ENCODE measurements around the gene JUP.

The JUP gene

DNA sequence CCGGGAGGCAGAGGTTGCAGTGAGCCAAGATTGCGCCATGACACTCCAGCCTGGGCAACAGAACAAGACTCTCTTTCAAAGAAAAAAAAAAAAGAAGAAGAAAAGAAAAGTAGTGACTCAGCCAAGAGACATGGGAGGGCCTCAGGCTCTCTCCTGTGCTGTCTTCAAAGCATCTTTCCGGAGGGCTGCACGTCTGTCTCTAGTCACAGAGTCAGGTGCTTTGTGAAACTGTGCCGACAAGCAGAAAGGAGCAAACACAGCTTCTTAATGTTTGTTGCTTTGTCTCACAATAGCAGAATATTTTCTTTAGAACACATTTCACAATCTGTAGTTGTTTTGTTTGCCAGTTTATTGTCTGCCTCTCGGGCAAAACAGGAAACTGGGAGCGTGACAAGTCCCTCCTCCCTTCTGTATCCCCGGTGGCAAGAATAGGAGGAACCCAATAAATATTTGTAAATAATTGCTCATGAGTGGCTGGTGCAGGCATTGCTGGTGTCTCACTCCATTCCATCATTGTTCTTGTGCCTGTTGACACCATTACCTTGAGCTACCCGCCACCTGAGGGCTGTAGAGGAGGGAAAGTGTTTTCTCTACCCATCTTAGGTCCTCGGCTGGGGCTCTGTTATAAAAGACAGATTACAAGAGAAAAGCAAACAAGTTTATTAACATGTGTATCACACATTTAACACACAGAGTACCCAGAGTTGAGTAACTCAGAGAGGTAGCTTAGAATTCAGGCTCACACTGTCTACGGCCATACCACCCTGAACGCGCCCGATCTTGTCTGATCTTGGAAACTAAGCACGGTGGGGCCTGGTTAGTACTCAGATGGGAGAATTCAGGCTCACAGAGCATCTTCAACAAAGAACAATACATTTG lies 68.9 kb downstream of the JUP start:
- no peak for DNase-seq

DNA sequence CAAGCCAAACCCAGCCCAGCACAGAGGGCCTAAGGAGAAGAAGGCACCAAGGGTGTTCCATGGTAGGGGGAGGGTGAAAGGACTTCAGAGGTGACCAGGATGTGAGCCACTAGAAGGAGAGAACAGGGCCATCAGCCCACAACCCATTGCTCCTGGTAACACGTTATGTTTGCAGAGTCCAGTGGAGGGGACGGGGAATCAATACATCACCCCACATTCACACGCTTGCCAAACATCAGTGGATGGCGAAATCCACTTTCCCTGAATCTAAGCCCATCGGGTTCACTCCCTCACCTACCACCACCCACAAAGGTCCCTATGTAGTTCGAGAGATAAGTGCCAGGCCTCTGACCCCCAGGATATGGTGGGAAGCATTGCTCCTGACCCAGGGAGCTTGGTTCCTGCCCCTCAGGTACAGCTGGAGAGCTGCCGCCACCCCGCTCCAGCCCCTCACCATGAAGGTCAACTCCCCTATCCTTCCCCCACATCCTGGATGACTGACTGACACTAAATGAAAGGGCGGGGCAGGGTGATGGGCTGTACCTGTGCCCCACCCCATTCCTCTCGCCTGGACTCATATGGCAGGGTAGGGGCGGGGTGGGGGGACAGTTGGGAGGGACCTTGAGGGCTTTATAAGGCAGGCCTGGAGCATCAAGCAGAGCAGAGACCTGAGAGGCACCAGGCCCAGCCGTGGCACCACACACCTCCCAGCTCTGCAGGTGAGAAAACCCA lies 74.7 kb downstream of the JUP start, which contains the start of gene GAST:
Gene GAST (plus strand): TSS at position 663 of the 732 bp plus-strand sequence. CDS start 3,106 bp downstream, outside the sequence.
- no peak for DNase-seq

DNA sequence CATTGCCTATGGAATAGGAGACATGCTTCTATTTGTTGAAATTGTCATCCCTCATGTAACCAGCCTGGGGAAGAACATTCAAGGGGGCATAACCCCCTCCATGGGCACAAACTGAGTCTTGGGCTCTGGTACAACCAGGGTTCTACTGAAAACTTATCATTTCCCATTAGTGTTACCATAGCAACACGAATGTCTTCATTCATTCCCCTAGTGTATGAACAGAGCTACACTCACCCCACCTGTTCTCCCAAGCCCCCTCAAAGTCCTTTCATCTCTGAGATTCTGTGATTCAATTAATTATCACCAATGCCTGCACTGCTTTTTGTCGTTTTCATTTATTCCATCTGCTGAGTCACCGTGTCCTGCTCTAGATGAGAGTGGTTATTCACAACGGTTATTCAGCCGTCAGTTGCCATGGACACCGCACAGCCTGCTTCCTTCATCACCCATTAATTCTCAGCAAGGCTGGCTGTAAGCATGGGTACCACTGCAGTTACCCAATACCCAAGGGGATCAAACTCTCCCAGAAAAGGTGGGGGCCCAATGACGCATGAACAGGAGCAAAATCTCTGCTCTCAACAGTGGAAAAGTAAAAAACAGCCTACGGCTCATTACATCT lies 75.9 kb downstream of the JUP start:
- DNase-seq = peak; percentile 83

DNA sequence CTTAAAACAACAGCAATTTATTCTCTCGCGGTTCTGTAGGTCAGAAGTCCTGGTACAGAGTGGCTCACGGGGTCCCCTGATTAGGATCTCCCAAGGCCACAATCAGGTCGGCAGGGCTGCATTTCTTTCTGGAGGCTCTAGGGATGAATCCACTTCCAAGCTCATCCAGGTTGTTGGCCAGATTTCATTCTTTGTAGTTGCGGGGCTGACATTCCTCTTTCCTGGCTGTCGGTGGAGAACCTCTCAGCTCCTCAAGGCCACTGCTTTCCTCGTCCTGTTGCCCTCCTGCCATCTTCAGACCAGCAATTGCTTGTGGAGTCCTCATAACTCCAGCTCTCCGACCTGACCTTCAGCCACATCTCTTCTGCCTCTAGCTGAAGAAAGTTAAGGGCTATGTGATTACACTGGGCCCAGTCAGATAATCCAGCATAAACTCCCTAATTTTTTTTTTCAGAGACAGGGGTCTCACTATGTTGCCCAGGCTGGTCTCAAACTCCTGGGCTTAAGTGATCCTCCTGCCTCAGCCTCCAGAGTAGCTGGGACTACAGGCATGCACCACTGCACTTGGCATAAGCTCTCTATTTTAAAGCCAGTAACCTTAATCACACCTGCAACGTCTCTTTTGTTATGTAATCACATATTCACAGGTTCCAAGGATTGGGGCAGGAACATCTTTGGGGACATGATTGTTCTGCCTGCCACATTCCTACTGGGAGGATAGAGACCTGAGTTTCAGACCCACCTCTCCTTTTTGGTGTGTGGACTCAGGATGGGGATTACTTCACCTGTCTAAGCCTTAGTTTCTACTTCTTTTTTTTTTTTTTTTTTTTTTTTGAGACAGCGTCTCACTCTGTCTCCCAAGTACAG lies 78.5 kb downstream of the JUP start:
- DNase-seq = no peak

DNA sequence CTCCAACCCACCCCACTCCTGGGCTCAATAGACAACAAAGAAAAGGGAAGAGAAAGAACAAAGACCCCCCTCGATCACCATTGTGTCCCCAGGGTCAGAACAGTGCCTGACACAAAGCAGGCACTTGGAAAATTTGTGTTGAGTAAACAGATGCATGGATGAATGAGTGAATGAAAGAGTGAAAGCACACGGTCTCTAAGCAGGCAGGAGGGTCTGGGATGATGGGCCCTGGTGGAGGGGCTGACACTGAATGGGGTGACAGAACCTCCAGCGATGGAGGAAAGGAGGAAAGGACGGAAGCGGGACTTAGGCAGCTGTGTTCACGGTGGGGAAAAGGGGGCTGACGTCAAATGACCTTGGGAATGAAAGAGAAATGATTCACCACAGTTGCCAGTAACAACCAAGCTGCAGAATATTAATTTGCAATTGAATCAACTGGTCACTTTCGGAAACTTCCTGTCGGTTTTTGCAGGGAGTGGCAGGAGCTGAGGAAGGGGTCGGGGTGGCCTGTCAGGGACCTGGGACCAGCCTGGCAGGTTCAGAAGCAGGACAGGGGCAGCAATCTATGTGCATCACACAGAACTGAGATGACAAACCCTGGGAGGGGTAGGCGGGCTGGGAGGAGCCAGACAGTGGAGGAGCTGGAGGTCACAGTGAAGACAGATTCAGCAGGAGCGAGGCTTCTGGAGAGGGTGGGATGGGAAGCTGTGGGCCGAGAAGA lies 81.1 kb downstream of the JUP start:
- peak; percentile 66 for DNase-seq
